ENCODE data around the gene EFCAB8.

The EFCAB8 gene

DNA sequence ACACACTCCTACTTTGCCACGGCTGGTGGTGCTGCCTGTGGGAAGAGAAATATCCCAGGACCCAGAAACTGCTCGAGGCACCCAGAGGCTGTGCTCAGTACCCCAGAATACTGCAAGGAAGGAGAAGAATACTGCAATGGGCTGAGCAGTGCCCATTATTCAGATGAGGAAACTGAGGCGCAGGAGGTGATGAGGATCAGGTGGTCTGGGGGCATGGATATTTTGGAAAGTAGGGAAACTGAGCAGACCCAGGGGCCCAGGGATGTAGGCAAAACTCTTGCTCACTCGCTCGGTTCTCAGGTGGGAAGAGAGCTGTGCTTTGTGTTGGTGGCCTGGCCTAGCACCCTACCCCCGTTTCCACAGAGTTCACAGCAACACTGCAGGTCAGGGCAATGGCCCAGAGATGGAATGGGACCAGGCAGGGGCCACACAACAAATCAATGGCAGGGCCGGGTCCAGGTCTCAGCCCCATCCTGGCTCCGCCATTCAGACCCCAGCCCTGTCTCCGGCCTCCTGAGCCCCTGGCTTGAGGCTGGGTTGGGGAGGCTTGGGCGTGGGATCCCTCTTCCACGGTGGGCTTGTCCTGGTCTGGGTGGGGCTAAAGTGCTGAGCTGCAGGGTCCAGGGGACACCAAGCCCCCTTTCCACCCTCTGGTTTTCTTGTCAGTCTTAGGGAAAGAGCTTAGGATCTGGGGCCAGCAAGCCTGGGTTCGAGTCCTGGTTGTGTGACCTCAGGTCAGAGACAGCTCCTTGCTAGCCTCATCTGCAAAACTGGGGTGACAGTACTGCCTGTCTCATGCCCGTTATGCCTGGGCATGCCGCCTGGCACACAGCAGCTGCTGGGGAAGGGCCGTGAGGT, 111.6 kb downstream of the EFCAB8 start:
- no peaks in the 10 kb centered on the region for H3K36me3 ChIP-seq (ENCODE audit: insufficient read depth, low read length)
- H3K27me3 ChIP-seq (ENCODE audit: insufficient read depth, low read length), result peaks cover 3% of the 10 kb centered on the region; the same call in 1 of the 2 replicates
- H3K79me2 ChIP-seq (ENCODE audit: insufficient read depth, low read length), result no peaks in the 10 kb centered on the region
- no peak overlapping the region for H3K4me2 ChIP-seq (ENCODE audit: low read length)
- TF ChIP-seq EZH2 (IDR thresholded peaks at IDR 0.05; ENCODE audit: borderline replicate concordance, low read length), result no peak
- TF ChIP-seq, protein P1, sequence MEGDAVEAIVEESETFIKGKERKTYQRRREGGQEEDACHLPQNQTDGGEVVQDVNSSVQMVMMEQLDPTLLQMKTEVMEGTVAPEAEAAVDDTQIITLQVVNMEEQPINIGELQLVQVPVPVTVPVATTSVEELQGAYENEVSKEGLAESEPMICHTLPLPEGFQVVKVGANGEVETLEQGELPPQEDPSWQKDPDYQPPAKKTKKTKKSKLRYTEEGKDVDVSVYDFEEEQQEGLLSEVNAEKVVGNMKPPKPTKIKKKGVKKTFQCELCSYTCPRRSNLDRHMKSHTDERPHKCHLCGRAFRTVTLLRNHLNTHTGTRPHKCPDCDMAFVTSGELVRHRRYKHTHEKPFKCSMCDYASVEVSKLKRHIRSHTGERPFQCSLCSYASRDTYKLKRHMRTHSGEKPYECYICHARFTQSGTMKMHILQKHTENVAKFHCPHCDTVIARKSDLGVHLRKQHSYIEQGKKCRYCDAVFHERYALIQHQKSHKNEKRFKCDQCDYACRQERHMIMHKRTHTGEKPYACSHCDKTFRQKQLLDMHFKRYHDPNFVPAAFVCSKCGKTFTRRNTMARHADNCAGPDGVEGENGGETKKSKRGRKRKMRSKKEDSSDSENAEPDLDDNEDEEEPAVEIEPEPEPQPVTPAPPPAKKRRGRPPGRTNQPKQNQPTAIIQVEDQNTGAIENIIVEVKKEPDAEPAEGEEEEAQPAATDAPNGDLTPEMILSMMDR (IDR thresholded peaks at IDR 0.05; ENCODE audit: low read length), result no peak
- H3F3A ChIP-seq (ENCODE audit: insufficient read depth, low read length), result no peaks in the 10 kb centered on the region
- H4K20me1 ChIP-seq (ENCODE audit: insufficient read depth, low read length), result no peaks in the 10 kb centered on the region
- H3K4me1 ChIP-seq (ENCODE audit: insufficient read depth, low read length, severe bottlenecking), result peaks cover 16% of the 10 kb centered on the region
- no peak overlapping the region for H3K27ac ChIP-seq (ENCODE audit: low read depth, low read length, poor library complexity, severe bottlenecking)
- no peaks in the 10 kb centered on the region for H3K9me3 ChIP-seq (ENCODE audit: low read length)
- H2AFZ ChIP-seq (ENCODE audit: low read length), result no peak overlapping the region
- H3K9ac ChIP-seq (ENCODE audit: low read length), result no peak overlapping the region
- H3K4me3 ChIP-seq (ENCODE audit: low read depth, low read length, poor library complexity, severe bottlenecking), result no peak overlapping the region
- H3K9me2 ChIP-seq (ENCODE audit: low read depth, low read length), result no peaks in the 10 kb centered on the region

DNA sequence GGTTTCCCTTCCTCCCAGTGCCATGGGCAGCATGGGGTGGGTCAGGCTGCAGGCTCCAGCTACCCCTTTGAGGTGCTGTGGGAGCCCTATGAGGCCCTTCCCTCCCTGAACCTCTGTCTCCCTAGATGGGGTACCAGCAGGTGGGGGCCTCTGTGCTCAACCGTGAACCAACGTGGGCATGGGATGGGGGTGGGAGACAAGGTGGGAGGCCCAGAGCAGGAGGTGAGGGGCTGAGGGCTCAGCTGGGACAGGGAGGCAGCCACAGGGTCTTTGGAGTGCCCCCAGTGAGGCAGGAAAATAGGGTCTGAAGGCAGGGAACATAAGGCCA, 112.2 kb downstream of the EFCAB8 start:
- Histone ChIP-seq H3K27me3 (ENCODE audit: insufficient read depth, low read length) (peaks cover 3% of the 10 kb centered on the region; the same call in 1 of the 2 replicates), H3K9me2 (ENCODE audit: low read depth, low read length) (no peaks in the 10 kb centered on the region), H3K4me2 (ENCODE audit: low read length) (no peak overlapping the region), H3F3A (ENCODE audit: insufficient read depth, low read length) (no peaks in the 10 kb centered on the region), H4K20me1 (ENCODE audit: insufficient read depth, low read length) (no peaks in the 10 kb centered on the region), H3K9me3 (ENCODE audit: low read length) (no peaks in the 10 kb centered on the region), H3K27ac (ENCODE audit: low read depth, low read length, poor library complexity, severe bottlenecking) (no peak overlapping the region), H2AFZ (ENCODE audit: low read length) (no peak overlapping the region), H3K4me3 (ENCODE audit: low read depth, low read length, poor library complexity, severe bottlenecking) (no peak overlapping the region), H3K9ac (ENCODE audit: low read length) (no peak overlapping the region), H3K79me2 (ENCODE audit: insufficient read depth, low read length) (no peaks in the 10 kb centered on the region), H3K4me1 (ENCODE audit: insufficient read depth, low read length, severe bottlenecking) (peaks cover 16% of the 10 kb centered on the region), H3K36me3 (ENCODE audit: insufficient read depth, low read length) (no peaks in the 10 kb centered on the region)
- TF ChIP-seq, protein P1 (IDR thresholded peaks at IDR 0.05; ENCODE audit: low read length), result no peak
- TF ChIP-seq EZH2 (IDR thresholded peaks at IDR 0.05; ENCODE audit: borderline replicate concordance, low read length), result no peak

DNA sequence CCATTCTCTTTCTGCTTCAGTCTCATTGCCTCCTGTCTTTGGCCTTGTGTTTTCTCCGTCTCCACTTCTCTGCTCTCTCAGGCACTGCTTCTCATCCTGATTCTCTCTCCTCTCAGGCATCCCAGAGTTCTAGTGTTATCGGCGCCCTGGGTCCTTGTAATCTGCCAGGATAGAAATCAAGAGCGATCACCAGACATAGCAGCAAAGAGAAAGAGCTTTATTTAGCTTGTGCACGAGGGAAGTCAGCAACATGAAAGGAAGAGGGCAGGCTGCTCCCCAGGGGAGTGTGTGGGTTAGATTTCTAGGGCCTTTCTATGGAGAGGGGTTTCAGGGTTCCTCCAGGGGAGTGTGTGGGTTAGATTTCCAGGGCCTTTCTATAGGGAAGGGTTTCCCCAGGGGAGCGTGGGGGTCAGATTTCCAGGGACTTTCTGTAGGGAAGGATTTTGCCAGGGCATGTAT, 113.0 kb downstream of the EFCAB8 start:
- Histone ChIP-seq H3K36me3 (ENCODE audit: insufficient read depth, low read length) (no peaks in the 10 kb centered on the region), H3F3A (ENCODE audit: insufficient read depth, low read length) (no peaks in the 10 kb centered on the region), H3K4me3 (ENCODE audit: low read depth, low read length, poor library complexity, severe bottlenecking) (peak overlapping the region; percentile 5), H3K9me2 (ENCODE audit: low read depth, low read length) (no peaks in the 10 kb centered on the region), H3K4me1 (ENCODE audit: insufficient read depth, low read length, severe bottlenecking) (peaks cover 16% of the 10 kb centered on the region), H2AFZ (ENCODE audit: low read length) (peak overlapping the region; percentile 34; the same call in 1 of the 2 replicates), H3K9ac (ENCODE audit: low read length) (no peak overlapping the region; the same call in 1 of the 2 replicates), H3K27ac (ENCODE audit: low read depth, low read length, poor library complexity, severe bottlenecking) (peak overlapping the region; percentile 55), H3K79me2 (ENCODE audit: insufficient read depth, low read length) (no peaks in the 10 kb centered on the region), H3K9me3 (ENCODE audit: low read length) (no peaks in the 10 kb centered on the region), H4K20me1 (ENCODE audit: insufficient read depth, low read length) (no peaks in the 10 kb centered on the region), H3K4me2 (ENCODE audit: low read length) (peak overlapping the region; percentile 38; the same call in 1 of the 2 replicates), H3K27me3 (ENCODE audit: insufficient read depth, low read length) (peaks cover 3% of the 10 kb centered on the region; the same call in 1 of the 2 replicates)
- TF ChIP-seq EZH2 (IDR thresholded peaks at IDR 0.05; ENCODE audit: borderline replicate concordance, low read length), result no peak
- TF ChIP-seq, protein P1 (IDR thresholded peaks at IDR 0.05; ENCODE audit: low read length), result no peak
